GM23338 (cell line): Measurements from ENCODE around the gene MLLT6. TPM values are rescaled to one million over a fixed set of nuclear protein-coding genes. Genes with fewer than 3 reads are reported as not detected.

Source experiments
- CREB1 ChIP-seq: fragments of 250-450 bp; sonication (Bioruptor Pico); IDR thresholded peaks from 2 replicates; pipeline ENCODE4 v1.5.0; 2020; ENCODE audit warnings: low read depth, mild to moderate bottlenecking, moderate library complexity
- ETS1 ChIP-seq: IDR thresholded peaks from 2 replicates; pipeline ENCODE4 v1.6.1; 2016; ENCODE audit warnings: antibody characterized with exemption
- EZH2phosphoT487 ChIP-seq: fragments of 200-600 bp; sonication (generic); IDR thresholded peaks from one replicate; pipeline ENCODE4 v1.8.1; 2018; ENCODE audit warnings: antibody characterized with exemption; ENCODE audit not compliant: unreplicated experiment
- NANOG ChIP-seq: IDR thresholded peaks from 2 replicates; pipeline ENCODE4 v1.6.1; 2016; ENCODE audit warnings: antibody characterized with exemption, borderline replicate concordance
- ZNF331 ChIP-seq: fragments of 250-450 bp; sonication (Bioruptor Pico); IDR thresholded peaks from 2 replicates; pipeline ENCODE4 v1.5.0; 2020; ENCODE audit warnings: low read depth, mild to moderate bottlenecking, moderate library complexity
- polyA plus RNA-seq: library from polyadenylated mRNA; unstranded; fragments of >200 nt; fragmentation: Nextera tagmentation; extraction: Ambion mirVana; gene quantifications from 2 replicates; pipeline ENCODE4 v1.2.1, GENCODE V29; 2016
- total RNA-seq: library from RNA; depleted of rRNA; stranded (reverse); fragments of >200 nt; shearing (Covaris generic); gene quantifications from 2 replicates; pipeline ENCODE4 v1.2.3, GENCODE V29; 2014
- TF ChIP-seq, protein P1 (sequence below): fragments of 250-450 bp; sonication (Bioruptor Pico); IDR thresholded peaks from 2 replicates; pipeline ENCODE4 v1.5.0; 2020; ENCODE audit warnings: mild to moderate bottlenecking, moderate library complexity
- TF ChIP-seq, protein P2 (sequence below), 2 experiments: fragments of 200-600 bp in 1 of 2; sonication (generic) in 1 of 2; conservative IDR thresholded peaks; 2 replicates each; pipeline versions ENCODE4 v1.5.1 to v1.6.1; 2016 to 2017; ENCODE audit warnings: antibody characterized with exemption in 2 of 2, low read depth in 2 of 2, mild to moderate bottlenecking in 2 of 2, moderate library complexity in 1 of 2

The MLLT6 gene
- total and polyA plus RNA-seq, 2 experiments from 2014 or later, result 2.6 to 2.8 TPM

- TF ChIP-seq, protein P1, sequence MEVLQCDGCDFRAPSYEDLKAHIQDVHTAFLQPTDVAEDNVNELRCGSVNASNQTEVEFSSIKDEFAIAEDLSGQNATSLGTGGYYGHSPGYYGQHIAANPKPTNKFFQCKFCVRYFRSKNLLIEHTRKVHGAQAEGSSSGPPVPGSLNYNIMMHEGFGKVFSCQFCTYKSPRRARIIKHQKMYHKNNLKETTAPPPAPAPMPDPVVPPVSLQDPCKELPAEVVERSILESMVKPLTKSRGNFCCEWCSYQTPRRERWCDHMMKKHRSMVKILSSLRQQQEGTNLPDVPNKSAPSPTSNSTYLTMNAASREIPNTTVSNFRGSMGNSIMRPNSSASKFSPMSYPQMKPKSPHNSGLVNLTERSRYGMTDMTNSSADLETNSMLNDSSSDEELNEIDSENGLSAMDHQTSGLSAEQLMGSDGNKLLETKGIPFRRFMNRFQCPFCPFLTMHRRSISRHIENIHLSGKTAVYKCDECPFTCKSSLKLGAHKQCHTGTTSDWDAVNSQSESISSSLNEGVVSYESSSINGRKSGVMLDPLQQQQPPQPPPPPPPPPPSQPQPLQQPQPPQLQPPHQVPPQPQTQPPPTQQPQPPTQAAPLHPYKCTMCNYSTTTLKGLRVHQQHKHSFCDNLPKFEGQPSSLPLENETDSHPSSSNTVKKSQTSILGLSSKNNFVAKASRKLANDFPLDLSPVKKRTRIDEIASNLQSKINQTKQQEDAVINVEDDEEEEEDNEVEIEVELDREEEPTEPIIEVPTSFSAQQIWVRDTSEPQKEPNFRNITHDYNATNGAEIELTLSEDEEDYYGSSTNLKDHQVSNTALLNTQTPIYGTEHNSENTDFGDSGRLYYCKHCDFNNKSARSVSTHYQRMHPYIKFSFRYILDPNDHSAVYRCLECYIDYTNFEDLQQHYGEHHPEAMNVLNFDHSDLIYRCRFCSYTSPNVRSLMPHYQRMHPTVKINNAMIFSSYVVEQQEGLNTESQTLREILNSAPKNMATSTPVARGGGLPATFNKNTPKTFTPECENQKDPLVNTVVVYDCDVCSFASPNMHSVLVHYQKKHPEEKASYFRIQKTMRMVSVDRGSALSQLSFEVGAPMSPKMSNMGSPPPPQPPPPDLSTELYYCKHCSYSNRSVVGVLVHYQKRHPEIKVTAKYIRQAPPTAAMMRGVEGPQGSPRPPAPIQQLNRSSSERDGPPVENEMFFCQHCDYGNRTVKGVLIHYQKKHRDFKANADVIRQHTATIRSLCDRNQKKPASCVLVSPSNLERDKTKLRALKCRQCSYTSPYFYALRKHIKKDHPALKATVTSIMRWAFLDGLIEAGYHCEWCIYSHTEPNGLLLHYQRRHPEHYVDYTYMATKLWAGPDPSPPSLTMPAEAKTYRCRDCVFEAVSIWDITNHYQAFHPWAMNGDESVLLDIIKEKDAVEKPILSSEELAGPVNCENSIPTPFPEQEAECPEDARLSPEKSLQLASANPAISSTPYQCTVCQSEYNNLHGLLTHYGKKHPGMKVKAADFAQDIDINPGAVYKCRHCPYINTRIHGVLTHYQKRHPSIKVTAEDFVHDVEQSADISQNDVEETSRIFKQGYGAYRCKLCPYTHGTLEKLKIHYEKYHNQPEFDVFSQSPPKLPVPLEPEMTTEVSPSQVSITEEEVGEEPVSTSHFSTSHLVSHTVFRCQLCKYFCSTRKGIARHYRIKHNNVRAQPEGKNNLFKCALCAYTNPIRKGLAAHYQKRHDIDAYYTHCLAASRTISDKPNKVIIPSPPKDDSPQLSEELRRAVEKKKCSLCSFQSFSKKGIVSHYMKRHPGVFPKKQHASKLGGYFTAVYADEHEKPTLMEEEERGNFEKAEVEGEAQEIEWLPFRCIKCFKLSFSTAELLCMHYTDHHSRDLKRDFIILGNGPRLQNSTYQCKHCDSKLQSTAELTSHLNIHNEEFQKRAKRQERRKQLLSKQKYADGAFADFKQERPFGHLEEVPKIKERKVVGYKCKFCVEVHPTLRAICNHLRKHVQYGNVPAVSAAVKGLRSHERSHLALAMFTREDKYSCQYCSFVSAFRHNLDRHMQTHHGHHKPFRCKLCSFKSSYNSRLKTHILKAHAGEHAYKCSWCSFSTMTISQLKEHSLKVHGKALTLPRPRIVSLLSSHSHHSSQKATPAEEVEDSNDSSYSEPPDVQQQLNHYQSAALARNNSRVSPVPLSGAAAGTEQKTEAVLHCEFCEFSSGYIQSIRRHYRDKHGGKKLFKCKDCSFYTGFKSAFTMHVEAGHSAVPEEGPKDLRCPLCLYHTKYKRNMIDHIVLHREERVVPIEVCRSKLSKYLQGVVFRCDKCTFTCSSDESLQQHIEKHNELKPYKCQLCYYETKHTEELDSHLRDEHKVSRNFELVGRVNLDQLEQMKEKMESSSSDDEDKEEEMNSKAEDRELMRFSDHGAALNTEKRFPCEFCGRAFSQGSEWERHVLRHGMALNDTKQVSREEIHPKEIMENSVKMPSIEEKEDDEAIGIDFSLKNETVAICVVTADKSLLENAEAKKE, result no peak
- no peak for TF ChIP-seq NANOG
- no peak for TF ChIP-seq ETS1
- TF ChIP-seq EZH2phosphoT487, result no peak
- TF ChIP-seq ZNF331, result no peak
- TF ChIP-seq, protein P2, sequence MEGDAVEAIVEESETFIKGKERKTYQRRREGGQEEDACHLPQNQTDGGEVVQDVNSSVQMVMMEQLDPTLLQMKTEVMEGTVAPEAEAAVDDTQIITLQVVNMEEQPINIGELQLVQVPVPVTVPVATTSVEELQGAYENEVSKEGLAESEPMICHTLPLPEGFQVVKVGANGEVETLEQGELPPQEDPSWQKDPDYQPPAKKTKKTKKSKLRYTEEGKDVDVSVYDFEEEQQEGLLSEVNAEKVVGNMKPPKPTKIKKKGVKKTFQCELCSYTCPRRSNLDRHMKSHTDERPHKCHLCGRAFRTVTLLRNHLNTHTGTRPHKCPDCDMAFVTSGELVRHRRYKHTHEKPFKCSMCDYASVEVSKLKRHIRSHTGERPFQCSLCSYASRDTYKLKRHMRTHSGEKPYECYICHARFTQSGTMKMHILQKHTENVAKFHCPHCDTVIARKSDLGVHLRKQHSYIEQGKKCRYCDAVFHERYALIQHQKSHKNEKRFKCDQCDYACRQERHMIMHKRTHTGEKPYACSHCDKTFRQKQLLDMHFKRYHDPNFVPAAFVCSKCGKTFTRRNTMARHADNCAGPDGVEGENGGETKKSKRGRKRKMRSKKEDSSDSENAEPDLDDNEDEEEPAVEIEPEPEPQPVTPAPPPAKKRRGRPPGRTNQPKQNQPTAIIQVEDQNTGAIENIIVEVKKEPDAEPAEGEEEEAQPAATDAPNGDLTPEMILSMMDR (conservative IDR thresholded peaks at IDR 0.05; ENCODE audit: low read depth in 2 of 2), result no peak
- TF ChIP-seq CREB1 (CRISPR knock-in tag), result no peak
Observed at GRCh38 chr17:38663964-38664644, 41.0 kb upstream of the MLLT6 start (continued).
